ENCODE measurements around the gene ELOVL6. TPM values are rescaled to one million over a fixed set of nuclear protein-coding genes. Genes with fewer than 3 reads are reported as not detected.

Gene ELOVL6
- total and polyA plus RNA-seq, 10 of the 15 experiments (the other 5 are each of a cell fraction or from before 2014, with no cell fraction given): 3.9 to 33.5 (median 8.1) TPM

DNA sequence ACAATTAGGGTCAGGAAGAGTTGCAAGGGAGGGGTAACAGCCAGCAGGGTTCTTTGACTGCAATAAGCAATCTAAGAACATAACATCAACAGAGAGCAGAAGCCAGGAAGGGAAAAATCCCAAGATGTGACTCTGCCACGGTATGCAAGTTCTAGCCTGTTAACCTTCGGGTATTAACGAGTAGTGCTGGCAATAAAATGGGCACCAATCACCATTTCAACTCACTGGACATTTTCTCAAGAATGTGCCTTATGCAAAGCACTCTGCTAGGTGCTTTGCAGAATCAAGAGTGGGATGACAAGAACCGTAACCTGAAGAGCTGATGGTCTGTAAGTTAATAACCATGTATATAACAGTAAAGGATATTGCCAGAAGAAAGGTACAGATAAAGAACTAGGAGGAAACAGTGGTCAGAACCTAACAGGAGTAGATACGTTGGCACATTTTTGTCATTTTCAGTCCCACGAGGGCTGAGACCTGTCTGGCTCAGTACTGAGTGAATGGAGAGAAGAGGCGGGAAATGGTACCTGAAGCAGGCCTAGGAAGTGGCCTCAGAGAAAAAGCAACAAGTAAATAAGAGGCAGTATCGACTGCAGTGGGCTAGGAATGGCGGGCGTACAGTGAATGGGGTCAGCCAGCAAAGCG is 2.7 kb downstream of the ELOVL6 start:
- Histone ChIP-seq H3K27ac (ENCODE audit: control insufficient read depth, insufficient read depth) (peak overlapping the region; percentile 73), H4K20me1 (ENCODE audit: control insufficient read depth, insufficient read depth) (no peaks in the 10 kb centered on the region), H3K9me3 (replicated peaks; ENCODE audit: control insufficient read depth, insufficient read depth, low read length) (no peaks in the 10 kb centered on the region), H3K27me3 (replicated peaks in 1 of 2; ENCODE audit: control insufficient read depth in 2 of 2, insufficient read depth in 2 of 2, low read length in 1 of 2) (no peaks in the 10 kb centered on the region), H3K4me1 (ENCODE audit: control insufficient read depth, insufficient read depth, low read length) (peaks cover 21% of the 10 kb centered on the region), H3K79me2 (ENCODE audit: control insufficient read depth, insufficient read depth, low read length) (peaks cover 36% of the 10 kb centered on the region), H3K36me3 (ENCODE audit: control insufficient read depth in 2 of 2, insufficient read depth in 2 of 2, low read length in 1 of 2) (no peaks in the 10 kb centered on the region), H3K4me3 (peak overlapping the region; percentile 81), H3K4me2 (ENCODE audit: control insufficient read depth, insufficient read depth) (peak overlapping the region; percentile 93), H3K9ac (ENCODE audit: control insufficient read depth, insufficient read depth, low read length) (peak overlapping the region; percentile 76), H2AFZ (ENCODE audit: control insufficient read depth, low read depth, low read length) (peak overlapping the region; percentile 92)
- RAD21 ChIA-PET (ENCODE audit: unreplicated experiment): interaction anchor here (0.8 to 3.1 kb wide), 4 partner anchors 11 to 140 kb away, joined by 3 to 10 read pairs (median 6); no protein-coding TSS in a partner anchor
- CTCF ChIA-PET: interaction anchor here (0.5 to 1.7 kb wide), 3 partner anchors 24 to 146 kb away, joined by 3 to 5 read pairs (median 3); no protein-coding TSS in a partner anchor
- FAIRE-seq (peak; percentile 38), DNase-seq (ENCODE audit: low read depth, low spot score) (no peak), ATAC-seq (peak; percentile 5)
- POLR2A ChIA-PET: interaction anchor here (1.0 to 3.1 kb wide), 5 partner anchors 9 to 143 kb away, joined by 3 to 17 read pairs (median 5); no protein-coding TSS in a partner anchor
- SMC1A ChIA-PET (ENCODE audit: uncharacterized antibody, unreplicated experiment): interaction anchor here (1.2 to 5.5 kb wide), 7 partner anchors 11 to 162 kb away, joined by 3 to 36 read pairs (median 5); no protein-coding TSS in a partner anchor
- in situ Hi-C loops (cut with MboI): loop anchor here (25.0 kb wide), 1 partner anchor 758 kb away; the partner anchor contains the start of gene SEC24B
- TSS peak; percentile 36 for BruUV-seq (replicated peaks)
- 0% methylated on average over 11 of the region's 11 CpGs for WGBS (ENCODE audit: insufficient coverage, insufficient replicate concordance, low lambda C conversion rate, missing lambda C conversion rate)
- intact Hi-C loops (cut with micrococcal nuclease; ENCODE audit: unreplicated experiment): loop anchor here (5.0 to 10.0 kb wide), 8 partner anchors 88 to 1573 kb away; partner anchors contain the start of genes GAR1, MCUB, RPL34 and SEC24B
- TF ChIP-seq SMARCA5 (IDR thresholded peaks at IDR 0.05) (0 out of 2 replicates have a peak, but pooled peaks have one; percentile 29), NR2F1 (conservative IDR thresholded peaks at IDR 0.05) (no peak), PML (IDR thresholded peaks at IDR 0.05; ENCODE audit: low read length) (0 out of 2 replicates have a peak, but pooled peaks have one; percentile 28), ASH2L (IDR thresholded peaks at IDR 0.05; ENCODE audit: borderline replicate concordance, low read depth) (no peak), PBX3 (IDR thresholded peaks at IDR 0.05; ENCODE audit: insufficient replicate concordance, low read depth, low read length) (no peak), RBBP5 (conservative IDR thresholded peaks at IDR 0.05) (no peak), POU2F2 (IDR thresholded peaks at IDR 0.05; ENCODE audit: borderline replicate concordance, low read depth, low read length) (0 out of 3 replicates have a peak, but pooled peaks have one; percentile 32), ZBTB33 (IDR thresholded peaks at IDR 0.05) (no peak), EP300 (IDR thresholded peaks at IDR 0.05; ENCODE audit: borderline replicate concordance in 1 of 2, control insufficient read depth in 1 of 2, low read depth in 2 of 2, low read length in 2 of 2) (0 out of 4 replicates have a peak, but pooled peaks of 1 of the 2 experiments have one; percentile 17), CBFB (IDR thresholded peaks at IDR 0.05; ENCODE audit: low read depth) (no peak; the same call in 1 of the 2 replicates), NRF1 (conservative IDR thresholded peaks at IDR 0.05; ENCODE audit: low read depth, low read length) (no peak), STAT3 (IDR thresholded peaks at IDR 0.05; ENCODE audit: low read depth, low read length) (no peak), IKZF2 (IDR thresholded peaks at IDR 0.05) (0 out of 4 replicates have a peak, but pooled peaks of 1 of the 2 experiments have one; percentile 6), SUPT20H (IDR thresholded peaks at IDR 0.05; ENCODE audit: borderline replicate concordance, control insufficient read depth, low read depth, low read length) (no peak), POLR2AphosphoS2 (IDR thresholded peaks at IDR 0.05; ENCODE audit: low read depth, low read length) (no peak), HDGF (IDR thresholded peaks at IDR 0.05) (peak; percentile 79)
- TF ChIP-seq, protein P1, sequence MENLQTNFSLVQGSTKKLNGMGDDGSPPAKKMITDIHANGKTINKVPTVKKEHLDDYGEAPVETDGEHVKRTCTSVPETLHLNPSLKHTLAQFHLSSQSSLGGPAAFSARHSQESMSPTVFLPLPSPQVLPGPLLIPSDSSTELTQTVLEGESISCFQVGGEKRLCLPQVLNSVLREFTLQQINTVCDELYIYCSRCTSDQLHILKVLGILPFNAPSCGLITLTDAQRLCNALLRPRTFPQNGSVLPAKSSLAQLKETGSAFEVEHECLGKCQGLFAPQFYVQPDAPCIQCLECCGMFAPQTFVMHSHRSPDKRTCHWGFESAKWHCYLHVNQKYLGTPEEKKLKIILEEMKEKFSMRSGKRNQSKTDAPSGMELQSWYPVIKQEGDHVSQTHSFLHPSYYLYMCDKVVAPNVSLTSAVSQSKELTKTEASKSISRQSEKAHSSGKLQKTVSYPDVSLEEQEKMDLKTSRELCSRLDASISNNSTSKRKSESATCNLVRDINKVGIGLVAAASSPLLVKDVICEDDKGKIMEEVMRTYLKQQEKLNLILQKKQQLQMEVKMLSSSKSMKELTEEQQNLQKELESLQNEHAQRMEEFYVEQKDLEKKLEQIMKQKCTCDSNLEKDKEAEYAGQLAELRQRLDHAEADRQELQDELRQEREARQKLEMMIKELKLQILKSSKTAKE (IDR thresholded peaks at IDR 0.05; ENCODE audit: low read depth, poor library complexity, severe bottlenecking): peak; percentile 27
